NCI-H2227 treated with DMSO at 0.1 percent for 48 hours (cell line): ENCODE results near the gene AXIN2.
"Not testable (repeated sequence)": the region's sequence is repeated elsewhere in the genome, so short reads cannot be mapped to it uniquely, and the experiment has no call there.

Source experiments
- DNase-seq: peaks from one replicate; lab custom pipeline; 2025; lab: John Stamatoyannopoulos, UW

The AXIN2 gene

GRCh38 chr17:65515959-65516948 is 45.2 kb downstream of the AXIN2 start:
- peak; percentile 69 for DNase-seq

- DNase-seq: no peak
Observed at GRCh38 chr17:65515512-65515911, 45.9 kb downstream of the AXIN2 start.

- no peak for DNase-seq
Observed at GRCh38 chr17:65514541-65514940, 46.9 kb downstream of the AXIN2 start.

GRCh38 chr17:65514082-65514481 is 47.4 kb downstream of the AXIN2 start:
- no peak for DNase-seq

- no peak for DNase-seq
Observed at GRCh38 chr17:65511316-65511715, 50.1 kb downstream of the AXIN2 start.

GRCh38 chr17:65509032-65509431 is 52.4 kb downstream of the AXIN2 start:
- DNase-seq: no peak

- DNase-seq: not testable (repeated sequence)
Observed at GRCh38 chr17:65504673-65505072, 56.8 kb downstream of the AXIN2 start.

- no peak for DNase-seq
Observed at GRCh38 chr17:65504141-65504540, 57.3 kb downstream of the AXIN2 start.

- DNase-seq: no peak
Observed at GRCh38 chr17:65503557-65503956, 57.9 kb downstream of the AXIN2 start.

GRCh38 chr17:65498816-65499215 is 62.6 kb downstream of the AXIN2 start:
- no peak for DNase-seq

GRCh38 chr17:65496801-65497200 is 64.6 kb downstream of the AXIN2 start:
- no peak for DNase-seq

GRCh38 chr17:65495122-65496055 is 66.1 kb downstream of the AXIN2 start:
- DNase-seq: peak; percentile 21

- no peak for DNase-seq
Observed at GRCh38 chr17:65489413-65490155, 71.9 kb downstream of the AXIN2 start.

- DNase-seq: no peak
Observed at GRCh38 chr17:65488665-65489064, 72.8 kb downstream of the AXIN2 start.

GRCh38 chr17:65487990-65488389 is 73.5 kb downstream of the AXIN2 start:
- no peak for DNase-seq

GRCh38 chr17:65487161-65487560 is 74.3 kb downstream of the AXIN2 start:
- DNase-seq: no peak

- no peak for DNase-seq
Observed at GRCh38 chr17:65485388-65486299, 75.8 kb downstream of the AXIN2 start.

GRCh38 chr17:65484405-65484804 is 77.0 kb downstream of the AXIN2 start:
- DNase-seq: not testable (repeated sequence)

- no peak for DNase-seq
Observed at GRCh38 chr17:65483438-65483837, 78.0 kb downstream of the AXIN2 start.

- DNase-seq: no peak
Observed at GRCh38 chr17:65482201-65482600, 79.2 kb downstream of the AXIN2 start.

GRCh38 chr17:65479282-65479681 is 82.2 kb downstream of the AXIN2 start:
- DNase-seq: no peak
